ENCODE data around the gene OLFM3.

OLFM3 gene

GRCh38 chr1:101847626-101848025 lies 149.1 kb downstream of the OLFM3 start:
- DNase-seq (ENCODE audit: low read depth in 3 of 3): no peak

DNA sequence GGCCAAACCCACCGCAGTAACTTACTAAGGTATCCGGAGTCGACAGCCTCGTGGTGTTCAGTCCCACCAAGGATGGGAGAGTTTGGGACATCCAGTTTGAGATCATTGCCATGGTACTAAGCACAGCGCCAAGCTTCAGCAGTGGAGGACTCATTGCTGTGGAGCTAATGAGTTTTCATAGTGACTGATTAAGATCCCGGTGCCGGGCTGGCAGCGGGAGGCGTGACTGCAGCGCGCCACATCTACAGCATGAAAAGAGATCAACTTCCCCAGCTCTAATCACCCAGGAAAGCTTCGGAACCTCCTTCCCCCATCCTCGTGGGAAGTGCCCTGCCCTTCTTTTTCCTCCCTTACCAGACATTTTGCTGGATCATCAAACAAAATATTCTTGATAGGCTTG lies 149.9 kb downstream of the OLFM3 start:
- no peak for DNase-seq (ENCODE audit: low read depth in 3 of 3)

DNA sequence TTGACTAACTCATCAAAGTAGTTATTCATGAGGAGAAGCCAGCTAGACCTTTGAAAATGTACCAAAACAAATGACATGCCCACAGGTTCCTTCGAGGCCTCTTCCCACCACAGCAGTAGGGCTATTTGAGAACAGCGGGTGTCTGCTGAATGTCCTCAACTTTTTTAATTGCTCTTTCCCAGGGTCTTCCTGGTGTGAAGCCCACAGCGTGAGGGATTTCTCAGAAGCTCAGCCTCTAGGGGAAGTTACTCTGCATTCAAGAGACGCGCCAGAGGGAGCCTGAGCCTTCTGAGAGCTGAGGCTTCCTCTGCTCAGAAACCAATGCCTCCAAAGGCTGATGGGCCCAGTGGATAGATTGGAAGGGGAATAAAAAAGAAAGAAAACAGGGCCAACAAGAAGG lies 153.6 kb downstream of the OLFM3 start:
- no peak for DNase-seq (ENCODE audit: low read depth in 3 of 3)

GRCh38 chr1:101841824-101842223 lies 154.9 kb downstream of the OLFM3 start:
- no peak for DNase-seq (ENCODE audit: low read depth in 3 of 3)

DNA sequence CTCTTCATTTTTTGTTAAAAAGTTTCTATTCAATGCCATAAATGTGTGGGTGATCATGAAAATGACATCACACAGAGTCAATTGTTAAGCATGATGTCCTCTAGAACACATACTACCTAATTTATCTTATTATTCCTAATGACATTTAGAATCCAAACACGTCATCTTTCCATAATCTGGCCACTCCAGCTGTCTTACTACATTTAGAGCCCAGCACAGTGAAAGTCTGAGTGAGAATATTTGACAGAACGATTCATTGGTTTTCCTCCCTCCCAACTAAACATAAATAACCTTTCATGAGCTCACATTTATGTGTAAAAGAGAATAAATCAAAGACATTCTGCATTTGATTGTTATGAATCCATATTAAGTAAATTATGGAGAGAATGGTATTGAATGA lies 160.7 kb downstream of the OLFM3 start:
- no peak for DNase-seq (ENCODE audit: low read depth in 3 of 3)

- no peak for DNase-seq (ENCODE audit: low read depth in 3 of 3)
Observed at GRCh38 chr1:101833312-101833711, 163.4 kb downstream of the OLFM3 start.

DNA sequence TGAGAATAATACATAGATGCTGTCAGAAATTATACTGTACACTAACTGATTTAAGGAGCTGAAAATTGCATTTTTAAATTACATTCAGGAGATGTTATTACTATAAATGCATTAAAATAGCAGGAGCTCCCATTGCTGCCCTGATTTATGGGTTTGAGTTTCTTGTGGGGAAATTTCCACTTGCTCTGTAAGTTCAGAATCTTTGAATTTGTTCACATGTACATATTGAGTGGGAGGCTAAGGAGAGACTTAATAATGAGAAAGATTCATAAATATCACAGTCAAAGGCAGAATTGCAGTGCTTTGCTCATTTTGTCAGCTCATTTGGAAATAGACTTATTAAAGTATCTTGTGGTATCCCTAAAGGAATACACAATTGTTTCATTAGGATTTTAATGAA lies 170.3 kb downstream of the OLFM3 start:
- DNase-seq (ENCODE audit: low read depth in 3 of 3): no peak

- no peak for DNase-seq (ENCODE audit: low read depth in 3 of 3)
Observed at GRCh38 chr1:101820071-101820470, 176.7 kb downstream of the OLFM3 start.

DNA sequence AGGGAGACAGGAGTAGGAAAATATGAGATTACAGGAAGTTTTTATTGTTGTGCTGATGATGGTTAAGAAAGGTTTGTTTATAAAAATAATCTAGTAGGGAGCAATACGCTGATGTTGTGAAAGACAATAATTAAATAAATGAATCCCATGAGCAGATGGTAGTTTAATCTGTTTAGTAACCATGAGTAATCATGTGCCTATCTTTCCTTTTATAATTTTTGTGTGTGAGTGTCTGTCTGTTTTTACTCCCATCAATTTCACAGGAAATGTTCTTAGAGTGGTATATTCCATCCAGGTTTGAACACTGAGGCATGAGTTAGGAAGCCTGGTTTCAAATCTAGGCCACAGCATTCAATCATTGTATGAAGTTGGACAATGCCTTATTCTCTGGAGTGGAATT lies 180.5 kb downstream of the OLFM3 start:
- no peak for DNase-seq (ENCODE audit: low read depth in 3 of 3)

GRCh38 chr1:101798417-101798816 lies 198.3 kb downstream of the OLFM3 start:
- no peak for DNase-seq (ENCODE audit: low read depth in 3 of 3)

DNA sequence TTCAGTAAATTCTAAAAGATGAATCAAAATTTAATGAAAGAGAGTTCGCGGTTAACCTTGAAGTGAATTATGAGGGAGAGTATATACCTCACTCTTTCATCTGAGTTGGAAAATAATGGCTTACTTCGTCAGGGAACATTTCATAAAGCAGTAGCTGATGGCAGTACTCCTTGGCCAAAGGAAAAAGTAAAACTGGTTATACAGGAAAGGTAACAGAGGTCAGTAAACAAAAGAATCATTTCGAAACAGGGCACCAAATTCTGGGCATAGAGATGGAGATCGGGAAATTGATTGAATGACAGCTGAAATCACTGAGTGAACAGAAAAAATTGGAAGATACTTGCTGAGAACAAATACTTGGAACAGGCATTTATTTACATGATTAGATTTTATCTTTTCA lies 199.0 kb downstream of the OLFM3 start:
- DNase-seq (ENCODE audit: low read depth in 3 of 3): no peak

- no peak for DNase-seq (ENCODE audit: low read depth in 3 of 3)
Observed at GRCh38 chr1:101781201-101781831, 215.4 kb downstream of the OLFM3 start.

DNA sequence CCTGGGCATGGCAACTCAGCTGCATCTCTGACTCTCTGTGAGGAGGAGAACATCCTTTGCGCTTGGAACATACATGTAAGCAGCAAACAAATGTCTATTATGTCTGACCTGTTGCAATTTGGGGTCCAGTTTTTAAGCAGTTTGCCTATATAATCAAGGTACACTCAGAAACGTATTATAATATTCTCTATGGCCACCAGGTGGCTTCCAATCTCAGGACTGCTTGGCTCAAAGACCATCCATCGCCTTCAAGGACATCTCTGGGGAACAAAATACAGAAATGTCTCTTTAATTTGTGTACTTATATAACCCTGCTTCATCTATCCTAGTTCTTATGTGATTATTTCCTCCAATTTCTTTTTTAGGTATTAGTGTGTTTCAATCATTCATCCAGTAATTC lies 227.2 kb downstream of the OLFM3 start:
- DNase-seq (ENCODE audit: low read depth in 3 of 3): no peak

DNA sequence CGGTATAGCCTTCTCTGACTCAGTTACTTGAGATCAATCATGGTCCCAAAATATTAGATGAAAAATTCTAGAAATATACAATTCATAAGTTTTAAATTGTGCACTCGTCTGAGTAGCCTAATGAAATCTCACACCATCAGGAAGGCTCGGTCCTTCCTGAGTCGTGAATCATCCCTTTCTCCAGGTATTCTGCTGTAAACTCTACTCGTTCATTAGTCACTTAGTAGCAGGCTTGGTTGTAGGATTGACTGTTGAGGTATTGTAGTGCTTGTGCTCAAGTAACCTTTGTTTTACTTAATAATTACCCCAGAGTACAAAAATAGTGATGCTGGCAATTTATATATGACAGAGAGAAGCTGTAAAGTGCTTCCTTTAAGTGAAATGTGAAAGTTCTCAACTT lies 238.7 kb downstream of the OLFM3 start:
- no peak for DNase-seq (ENCODE audit: low read depth in 3 of 3)

DNA sequence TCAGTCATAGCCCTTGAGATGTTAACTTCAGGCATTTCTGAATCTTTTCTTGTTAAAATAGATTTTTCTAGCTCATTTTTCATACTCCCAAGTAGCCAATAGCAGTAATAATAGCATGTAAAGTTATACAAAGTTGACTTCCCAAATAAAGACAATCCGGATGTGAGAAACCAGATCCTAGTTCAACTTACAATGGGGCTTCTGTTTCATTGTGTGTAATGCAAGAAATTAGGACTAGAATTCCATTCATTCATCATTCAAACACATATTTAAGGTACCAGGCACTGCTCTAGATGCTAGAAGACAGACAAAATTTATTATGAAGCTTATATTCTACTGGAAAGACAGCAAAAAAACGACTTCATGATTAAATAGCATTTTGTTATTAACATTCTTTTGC lies 240.3 kb downstream of the OLFM3 start:
- DNase-seq (ENCODE audit: low read depth in 3 of 3): no peak
